ENCODE measurements around the gene RBBP4.

Gene RBBP4

GRCh38 chr1:32727876-32728275 lies 76.9 kb downstream of the RBBP4 start:
- DNase-seq: no peak

GRCh38 chr1:32728413-32729077 lies 77.5 kb downstream of the RBBP4 start:
- DNase-seq: no peak

- DNase-seq: no peak
Observed at GRCh38 chr1:32729254-32730046, 78.4 kb downstream of the RBBP4 start.

- DNase-seq: no peak
Observed at GRCh38 chr1:32733582-32734321, 82.7 kb downstream of the RBBP4 start.
